Astrocyte (in vitro differentiated cells and primary cell): ENCODE data around the gene STK17A. TPM values are rescaled to one million over a fixed set of nuclear protein-coding genes. Genes with fewer than 3 reads are reported as not detected.
A peak's percentile ranks its signal among the peaks of the same experiment; 100 is the strongest.

Experiments used
- DNase-seq: peaks from one replicate; pipeline ENCODE4 v3.0.0-alpha.2; 2010; ENCODE audit warnings: low read depth
- FAIRE-seq: peaks from 2 replicates; lab custom pipeline; 2011; peaks lifted over from hg19 to GRCh38; lab: Jason Lieb, UNC
- H2AFZ ChIP-seq: 2 replicates; pipeline ENCODE4 v1.6.0; 2012; ENCODE audit warnings: low read depth, low read length, inconsistent platforms
- H3K27ac ChIP-seq: 2 replicates; pipeline ENCODE4 v1.5.1; 2011; ENCODE audit warnings: low read depth, low read length, inconsistent platforms
- H3K27me3 ChIP-seq: 2 replicates; pipeline ENCODE4 v1.6.0; 2011; ENCODE audit warnings: low read length, inconsistent platforms; ENCODE audit not compliant: insufficient read depth
- H3K36me3 ChIP-seq: 2 replicates; pipeline ENCODE4 v1.5.1; 2011; ENCODE audit warnings: low read length, inconsistent platforms; ENCODE audit not compliant: insufficient read depth
- H3K4me1 ChIP-seq: 2 replicates; pipeline ENCODE4 v1.5.1; 2011; ENCODE audit warnings: low read length, inconsistent platforms; ENCODE audit not compliant: insufficient read depth
- H3K4me2 ChIP-seq: 2 replicates; pipeline ENCODE4 v1.6.0; 2012; ENCODE audit warnings: low read length, inconsistent platforms
- H3K4me3 ChIP-seq: 2 replicates; pipeline ENCODE4 v1.5.1; 2011; ENCODE audit warnings: low read depth, mild to moderate bottlenecking, low read length, inconsistent platforms; ENCODE audit not compliant: insufficient read depth
- H3K79me2 ChIP-seq: 2 replicates; pipeline ENCODE4 v1.6.0; 2012; ENCODE audit warnings: mild to moderate bottlenecking, low read length, inconsistent platforms; ENCODE audit not compliant: insufficient read depth
- H3K9ac ChIP-seq: 2 replicates; pipeline ENCODE4 v1.6.0; 2012; ENCODE audit warnings: mild to moderate bottlenecking, low read length, inconsistent platforms
- H3K9me3 ChIP-seq: 2 replicates; pipeline ENCODE4 v1.5.1; 2012; ENCODE audit warnings: low read depth, mild to moderate bottlenecking, low read length, inconsistent platforms; ENCODE audit not compliant: insufficient read depth
- H4K20me1 ChIP-seq: 2 replicates; pipeline ENCODE4 v1.6.0; 2012; ENCODE audit warnings: low read length, inconsistent platforms; ENCODE audit not compliant: insufficient read depth
- H3K27ac Mint-ChIP-seq: one replicate; pipeline ENCODE4 v1.8.0; 2021; ENCODE audit warnings: mild to moderate bottlenecking, mixed read lengths; ENCODE audit not compliant: unreplicated experiment
- H3K27me3 Mint-ChIP-seq: one replicate; pipeline ENCODE4 v1.8.0; 2021; ENCODE audit warnings: low read depth, mixed read lengths; ENCODE audit not compliant: unreplicated experiment
- H3K36me3 Mint-ChIP-seq: one replicate; pipeline ENCODE4 v1.8.0; 2021; ENCODE audit warnings: low read depth, mixed read lengths; ENCODE audit not compliant: unreplicated experiment
- H3K4me1 Mint-ChIP-seq: one replicate; pipeline ENCODE4 v1.8.0; 2021; ENCODE audit warnings: low read depth, mixed read lengths; ENCODE audit not compliant: unreplicated experiment
- H3K4me3 Mint-ChIP-seq: one replicate; pipeline ENCODE4 v1.8.0; 2021; ENCODE audit warnings: mild to moderate bottlenecking, moderate library complexity, mixed read lengths; ENCODE audit not compliant: unreplicated experiment
- H3K9me3 Mint-ChIP-seq: one replicate; pipeline ENCODE4 v1.8.0; 2021; ENCODE audit warnings: mild to moderate bottlenecking, mixed read lengths; ENCODE audit not compliant: unreplicated experiment
- CTCF ChIP-seq: IDR thresholded peaks from 2 replicates; pipeline ENCODE4 v1.5.1; 2011; ENCODE audit warnings: low read depth, mild to moderate bottlenecking, inconsistent platforms, low read length, moderate library complexity; ENCODE audit not compliant: insufficient read depth
- EZH2 ChIP-seq: IDR thresholded peaks from 2 replicates; pipeline ENCODE4 v1.6.1; 2012; ENCODE audit warnings: mild to moderate bottlenecking, low read length, inconsistent platforms; ENCODE audit not compliant: insufficient read depth
- total RNA-seq: library from RNA; stranded (reverse); gene quantifications from 2 replicates; pipeline ENCODE4 v1.2.1, GENCODE V29; 2021

STK17A gene
- total RNA-seq, 1 donor from 2014 or later: 38.4 TPM

- H3K4me3 ChIP-seq: no peak overlapping the region
- H3K27ac Mint-ChIP-seq: no peak overlapping the region
- peaks cover 9% of the 10 kb centered on the region for H3K4me1 ChIP-seq
- H3K27ac ChIP-seq: no peak overlapping the region
- H3K9me3 ChIP-seq: no peaks in the 10 kb centered on the region
- no peaks in the 10 kb centered on the region for H4K20me1 ChIP-seq
- TF ChIP-seq CTCF: no peak
- no peak for TF ChIP-seq EZH2
- peaks cover 2% of the 10 kb centered on the region for H3K36me3 Mint-ChIP-seq
- no peaks in the 10 kb centered on the region for H3K27me3 Mint-ChIP-seq
- no peak for DNase-seq
- H2AFZ ChIP-seq: no peak overlapping the region
- no peaks in the 10 kb centered on the region for H3K36me3 ChIP-seq
- peaks cover 11% of the 10 kb centered on the region for H3K4me1 Mint-ChIP-seq
- peaks cover 73% of the 10 kb centered on the region for H3K79me2 ChIP-seq
- no peak overlapping the region for H3K4me2 ChIP-seq
- peaks cover 5% of the 10 kb centered on the region for H3K9me3 Mint-ChIP-seq
- H3K4me3 Mint-ChIP-seq: no peak overlapping the region
- FAIRE-seq: no peak
- H3K27me3 ChIP-seq: no peaks in the 10 kb centered on the region
- H3K9ac ChIP-seq: no peak overlapping the region
Observed at GRCh38 chr7:43664681-43665080, 81.8 kb downstream of the STK17A start.

- Histone ChIP-seq H3K27ac (no peak overlapping the region), H4K20me1 (no peaks in the 10 kb centered on the region), H3K9ac (no peak overlapping the region), H3K4me1 (peaks cover 11% of the 10 kb centered on the region), H3K4me3 (no peak overlapping the region), H3K4me2 (no peak overlapping the region), H3K9me3 (no peaks in the 10 kb centered on the region), H2AFZ (no peak overlapping the region), H3K27me3 (no peaks in the 10 kb centered on the region), H3K79me2 (peaks cover 82% of the 10 kb centered on the region), H3K36me3 (no peaks in the 10 kb centered on the region)
- Mint-ChIP-seq H3K4me3 (no peak overlapping the region), H3K4me1 (peaks cover 8% of the 10 kb centered on the region), H3K27ac (no peak overlapping the region), H3K27me3 (no peaks in the 10 kb centered on the region), H3K9me3 (peaks cover 8% of the 10 kb centered on the region), H3K36me3 (peaks cover 2% of the 10 kb centered on the region)
- TF ChIP-seq CTCF (no peak), EZH2 (no peak)
- FAIRE-seq: peak; percentile 34
- peak; percentile 40 for DNase-seq
Observed at GRCh38 chr7:43666938-43667337, 84.0 kb downstream of the STK17A start.

GRCh38 chr7:43668035-43668434, 85.1 kb downstream of the STK17A start:
- H3K9me3 ChIP-seq: no peaks in the 10 kb centered on the region
- DNase-seq (no peak), FAIRE-seq (no peak)
- H3K27me3 ChIP-seq: no peaks in the 10 kb centered on the region
- no peaks in the 10 kb centered on the region for H3K27me3 Mint-ChIP-seq
- H3K4me1 Mint-ChIP-seq: peaks cover 8% of the 10 kb centered on the region
- H3K4me2 ChIP-seq: no peak overlapping the region
- no peaks in the 10 kb centered on the region for H4K20me1 ChIP-seq
- H3K9me3 Mint-ChIP-seq: peaks cover 14% of the 10 kb centered on the region
- no peak overlapping the region for H2AFZ ChIP-seq
- no peak overlapping the region for H3K4me3 ChIP-seq
- H3K4me1 ChIP-seq: peaks cover 11% of the 10 kb centered on the region
- no peaks in the 10 kb centered on the region for H3K36me3 ChIP-seq
- TF ChIP-seq EZH2: no peak
- no peak for TF ChIP-seq CTCF
- no peak overlapping the region for H3K27ac ChIP-seq
- no peak overlapping the region for H3K27ac Mint-ChIP-seq
- no peak overlapping the region for H3K9ac ChIP-seq
- H3K36me3 Mint-ChIP-seq: peaks cover 2% of the 10 kb centered on the region
- no peak overlapping the region for H3K4me3 Mint-ChIP-seq
- peaks cover 86% of the 10 kb centered on the region for H3K79me2 ChIP-seq
